Glutamatergic neuron (in vitro differentiated cells): ENCODE measurements around the gene RDH11. TPM values are rescaled to one million over a fixed set of nuclear protein-coding genes. Genes with fewer than 3 reads are reported as not detected.

Source experiments
- DNase-seq: peaks from one replicate; pipeline ENCODE4 v3.0.0; 2022
- H3K27ac Mint-ChIP-seq: one replicate; pipeline ENCODE4 v1.8.0; 2020; ENCODE audit warnings: mild to moderate bottlenecking, mixed read lengths, inconsistent platforms; ENCODE audit not compliant: unreplicated experiment
- H3K27me3 Mint-ChIP-seq: one replicate; pipeline ENCODE4 v1.8.0; 2020; ENCODE audit warnings: mild to moderate bottlenecking, moderate library complexity, mixed read lengths, inconsistent platforms; ENCODE audit not compliant: unreplicated experiment
- H3K36me3 Mint-ChIP-seq: one replicate; pipeline ENCODE4 v1.8.0; 2020; ENCODE audit warnings: mild to moderate bottlenecking, mixed read lengths, inconsistent platforms; ENCODE audit not compliant: unreplicated experiment
- H3K4me1 Mint-ChIP-seq: one replicate; pipeline ENCODE4 v1.8.0; 2020; ENCODE audit warnings: mild to moderate bottlenecking, low read depth, mixed read lengths, inconsistent platforms; ENCODE audit not compliant: unreplicated experiment
- H3K4me3 Mint-ChIP-seq: one replicate; pipeline ENCODE4 v1.8.0; 2020; ENCODE audit warnings: mild to moderate bottlenecking, mixed read lengths, inconsistent platforms; ENCODE audit not compliant: unreplicated experiment
- H3K9me3 Mint-ChIP-seq: one replicate; pipeline ENCODE4 v1.8.0; 2020; ENCODE audit warnings: mild to moderate bottlenecking, moderate library complexity, mixed read lengths, inconsistent platforms; ENCODE audit not compliant: unreplicated experiment
- total RNA-seq: library from RNA; stranded (reverse); fragmentation: NEBNext Ultra II Directional; extraction: Animal tissue kit (Norgen Biotek cat#: 25700); gene quantifications from one replicate; pipeline ENCODE4 v1.2.1, GENCODE V29; 2021; ENCODE audit not compliant: unreplicated experiment
- TF ChIP-seq, protein P1 (sequence below): fragments of 200-600 bp; sonication (generic); IDR thresholded peaks from one replicate; pipeline ENCODE4 v1.5.0; 2021; ENCODE audit not compliant: partially characterized antibody, unreplicated experiment

RDH11 gene
- total RNA-seq, 1 donor from 2014 or later: 94.7 TPM

DNA sequence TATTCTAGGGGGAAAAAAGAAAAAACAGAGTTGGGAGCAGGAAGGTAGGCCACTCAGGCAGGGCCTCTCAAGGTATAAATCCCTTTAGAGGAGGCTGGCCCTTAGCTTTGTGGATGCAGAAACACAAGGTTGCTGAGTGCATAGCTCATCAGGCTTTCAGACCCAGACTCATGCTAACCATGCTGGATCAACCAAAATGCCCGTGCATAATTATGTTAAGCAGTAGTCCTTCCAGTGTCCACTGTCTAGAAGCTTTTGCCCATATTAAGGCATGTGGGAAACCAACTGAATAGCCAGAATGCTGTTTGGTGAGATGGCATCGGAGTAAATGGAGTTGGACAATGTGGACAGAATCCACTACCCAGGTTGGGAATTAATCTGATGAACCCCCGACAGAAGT, 56.9 kb downstream of the RDH11 start:
- H3K36me3 Mint-ChIP-seq: no peaks in the 10 kb centered on the region
- no peaks in the 10 kb centered on the region for H3K9me3 Mint-ChIP-seq
- TF ChIP-seq, protein P1, sequence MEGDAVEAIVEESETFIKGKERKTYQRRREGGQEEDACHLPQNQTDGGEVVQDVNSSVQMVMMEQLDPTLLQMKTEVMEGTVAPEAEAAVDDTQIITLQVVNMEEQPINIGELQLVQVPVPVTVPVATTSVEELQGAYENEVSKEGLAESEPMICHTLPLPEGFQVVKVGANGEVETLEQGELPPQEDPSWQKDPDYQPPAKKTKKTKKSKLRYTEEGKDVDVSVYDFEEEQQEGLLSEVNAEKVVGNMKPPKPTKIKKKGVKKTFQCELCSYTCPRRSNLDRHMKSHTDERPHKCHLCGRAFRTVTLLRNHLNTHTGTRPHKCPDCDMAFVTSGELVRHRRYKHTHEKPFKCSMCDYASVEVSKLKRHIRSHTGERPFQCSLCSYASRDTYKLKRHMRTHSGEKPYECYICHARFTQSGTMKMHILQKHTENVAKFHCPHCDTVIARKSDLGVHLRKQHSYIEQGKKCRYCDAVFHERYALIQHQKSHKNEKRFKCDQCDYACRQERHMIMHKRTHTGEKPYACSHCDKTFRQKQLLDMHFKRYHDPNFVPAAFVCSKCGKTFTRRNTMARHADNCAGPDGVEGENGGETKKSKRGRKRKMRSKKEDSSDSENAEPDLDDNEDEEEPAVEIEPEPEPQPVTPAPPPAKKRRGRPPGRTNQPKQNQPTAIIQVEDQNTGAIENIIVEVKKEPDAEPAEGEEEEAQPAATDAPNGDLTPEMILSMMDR: no peak
- DNase-seq: no peak
- peaks cover 2% of the 10 kb centered on the region for H3K27me3 Mint-ChIP-seq
- no peak overlapping the region for H3K4me3 Mint-ChIP-seq
- H3K27ac Mint-ChIP-seq: no peak overlapping the region
- H3K4me1 Mint-ChIP-seq: no peaks in the 10 kb centered on the region

GRCh38 chr14:67636361-67636919, 59.1 kb downstream of the RDH11 start:
- TF ChIP-seq, protein P1: no peak
- Mint-ChIP-seq H3K27ac (no peak overlapping the region), H3K4me3 (no peak overlapping the region), H3K4me1 (no peaks in the 10 kb centered on the region), H3K9me3 (no peaks in the 10 kb centered on the region), H3K27me3 (peaks cover 2% of the 10 kb centered on the region), H3K36me3 (peaks cover 5% of the 10 kb centered on the region)
- DNase-seq: no peak

DNA sequence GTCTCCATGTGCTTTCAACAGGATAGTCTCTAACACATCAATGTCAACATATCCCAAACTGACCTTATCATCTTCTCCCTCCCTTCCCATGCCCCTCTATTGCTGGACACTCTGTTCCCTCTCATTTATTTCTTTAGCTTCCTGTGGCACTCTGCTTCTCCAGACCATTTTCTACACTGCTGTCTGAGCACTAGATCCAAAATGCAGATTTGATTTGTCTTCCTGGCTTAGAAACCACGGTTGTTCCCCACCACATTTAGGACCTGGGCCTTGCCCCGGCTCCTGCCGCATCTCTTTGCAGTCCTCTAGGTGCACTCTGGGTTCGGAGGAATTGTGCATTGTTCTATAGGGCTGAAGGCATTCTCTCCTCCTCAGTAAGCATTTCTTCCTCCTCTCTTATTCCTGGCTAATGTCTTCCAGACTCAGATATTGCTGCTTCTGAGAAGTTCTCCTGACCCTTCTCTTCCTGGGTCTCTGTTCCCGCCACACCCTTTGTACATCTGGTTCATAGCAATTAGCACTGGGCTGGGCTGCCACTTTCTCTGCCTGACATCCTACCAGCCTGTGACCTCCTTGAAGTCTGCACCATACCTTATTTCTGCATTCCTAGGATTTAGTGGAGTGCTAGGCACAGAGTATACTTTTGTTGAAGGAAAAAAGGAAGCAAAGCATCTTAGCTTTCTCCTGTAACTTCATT, 62.0 kb downstream of the RDH11 start:
- no peak overlapping the region for H3K4me3 Mint-ChIP-seq
- no peak overlapping the region for H3K27ac Mint-ChIP-seq
- peaks cover 11% of the 10 kb centered on the region for H3K4me1 Mint-ChIP-seq
- H3K27me3 Mint-ChIP-seq: peaks cover 1% of the 10 kb centered on the region
- peaks cover 5% of the 10 kb centered on the region for H3K36me3 Mint-ChIP-seq
- DNase-seq: no peak
- H3K9me3 Mint-ChIP-seq: peaks cover 2% of the 10 kb centered on the region
- TF ChIP-seq, protein P1: no peak

DNA sequence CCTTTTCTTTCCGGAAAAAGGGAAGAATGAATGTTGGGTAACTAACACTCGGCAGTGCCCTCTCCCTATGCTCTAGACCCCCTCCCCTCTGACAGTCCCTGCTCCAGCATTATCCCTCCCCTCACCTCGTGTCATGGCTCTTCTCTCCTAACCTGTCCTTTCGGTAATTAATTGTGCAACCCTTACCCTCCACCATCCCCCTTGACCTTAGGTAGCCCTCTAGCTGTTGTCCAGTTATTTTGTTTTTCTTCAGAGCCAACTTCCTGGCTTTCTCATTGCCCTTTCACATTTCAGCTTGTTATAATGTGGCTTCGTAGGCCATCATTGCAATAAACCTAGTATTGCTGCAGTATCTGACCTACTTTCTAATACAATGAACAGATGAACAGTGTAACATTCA, 64.6 kb downstream of the RDH11 start:
- Mint-ChIP-seq H3K27me3 (peaks cover 3% of the 10 kb centered on the region), H3K9me3 (peaks cover 2% of the 10 kb centered on the region), H3K4me3 (no peak overlapping the region), H3K4me1 (peaks cover 11% of the 10 kb centered on the region), H3K27ac (no peak overlapping the region), H3K36me3 (peaks cover 5% of the 10 kb centered on the region)
- TF ChIP-seq, protein P1: no peak
- DNase-seq: no peak

GRCh38 chr14:67630186-67630585, 65.4 kb downstream of the RDH11 start:
- Mint-ChIP-seq H3K4me3 (no peak overlapping the region), H3K27me3 (peaks cover 3% of the 10 kb centered on the region), H3K36me3 (peaks cover 5% of the 10 kb centered on the region), H3K9me3 (peaks cover 3% of the 10 kb centered on the region), H3K27ac (peak overlapping the region; percentile 34), H3K4me1 (peaks cover 11% of the 10 kb centered on the region)
- no peak for DNase-seq
- TF ChIP-seq, protein P1: no peak
